Upper lobe of left lung (tissue), 4 donors: Measurements from ENCODE around the gene PKIG.

Experiments
- EP300 ChIP-seq, 4 donors: sonication (generic); formaldehyde crosslinking; IDR thresholded peaks; one replicate each; pipeline ENCODE4 v1.5.1; 2017; ENCODE audit warnings: antibody characterized with exemption in 4 of 4, control low read depth in 2 of 4
- POLR2A ChIP-seq, 4 donors: fragments of 450-650 bp; IDR thresholded peaks; one replicate each; pipeline ENCODE4 v1.5.1; 2016 to 2017; ENCODE audit warnings: antibody characterized with exemption in 4 of 4, mild to moderate bottlenecking in 2 of 4
- TF ChIP-seq, protein P1 (sequence below), 6 experiments: fragments of 450-650 bp in 4 of 6; fragments of 200-600 bp in 2 of 6; sonication (generic) in 2 of 6; IDR thresholded peaks; one replicate each; pipeline ENCODE4 v1.5.1; 2016 to 2019; ENCODE audit warnings: antibody characterized with exemption in 6 of 6

DNA sequence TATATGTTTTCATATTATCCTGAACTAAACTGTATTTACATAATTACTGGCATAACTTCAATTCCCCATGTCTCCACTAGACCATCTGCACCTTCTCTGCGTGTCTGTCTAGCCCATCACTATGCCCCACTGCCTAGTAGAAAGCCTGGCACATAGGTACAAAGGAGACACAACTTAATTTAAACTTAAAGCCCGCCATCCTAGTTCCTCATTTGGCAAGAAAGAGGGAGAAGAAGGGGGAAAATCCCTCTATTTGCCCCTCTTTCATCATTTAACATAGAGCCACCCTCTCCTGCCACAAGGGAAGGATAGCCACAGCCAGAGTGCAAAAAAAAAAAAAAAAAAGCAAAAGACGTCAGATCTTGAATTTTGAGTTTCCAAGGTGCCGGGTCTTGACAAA is 1.8 kb downstream of the PKIG start:
- TF ChIP-seq POLR2A (IDR thresholded peaks at IDR 0.05) (no peak), EP300 (IDR thresholded peaks at IDR 0.05) (no peak)
- TF ChIP-seq, protein P1, sequence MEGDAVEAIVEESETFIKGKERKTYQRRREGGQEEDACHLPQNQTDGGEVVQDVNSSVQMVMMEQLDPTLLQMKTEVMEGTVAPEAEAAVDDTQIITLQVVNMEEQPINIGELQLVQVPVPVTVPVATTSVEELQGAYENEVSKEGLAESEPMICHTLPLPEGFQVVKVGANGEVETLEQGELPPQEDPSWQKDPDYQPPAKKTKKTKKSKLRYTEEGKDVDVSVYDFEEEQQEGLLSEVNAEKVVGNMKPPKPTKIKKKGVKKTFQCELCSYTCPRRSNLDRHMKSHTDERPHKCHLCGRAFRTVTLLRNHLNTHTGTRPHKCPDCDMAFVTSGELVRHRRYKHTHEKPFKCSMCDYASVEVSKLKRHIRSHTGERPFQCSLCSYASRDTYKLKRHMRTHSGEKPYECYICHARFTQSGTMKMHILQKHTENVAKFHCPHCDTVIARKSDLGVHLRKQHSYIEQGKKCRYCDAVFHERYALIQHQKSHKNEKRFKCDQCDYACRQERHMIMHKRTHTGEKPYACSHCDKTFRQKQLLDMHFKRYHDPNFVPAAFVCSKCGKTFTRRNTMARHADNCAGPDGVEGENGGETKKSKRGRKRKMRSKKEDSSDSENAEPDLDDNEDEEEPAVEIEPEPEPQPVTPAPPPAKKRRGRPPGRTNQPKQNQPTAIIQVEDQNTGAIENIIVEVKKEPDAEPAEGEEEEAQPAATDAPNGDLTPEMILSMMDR (IDR thresholded peaks at IDR 0.05): peak in 1 of 6 experiments; percentile 12
